NAMALWA (cell line): ENCODE results near the gene IBA57.
A peak's percentile ranks its signal among the peaks of the same experiment; 100 is the strongest.
"Not testable (repeated sequence)": the region's sequence is repeated elsewhere in the genome, so short reads cannot be mapped to it uniquely, and the experiment has no call there.

ENCODE experiments used
- DNase-seq: peaks from one replicate; pipeline ENCODE4 v3.0.0-alpha.2; 2015; ENCODE audit warnings: low spot score

Gene IBA57

GRCh38 chr1:228226956-228227791 lies 61.6 kb downstream of the IBA57 start:
- peak; percentile 26 for DNase-seq

DNA sequence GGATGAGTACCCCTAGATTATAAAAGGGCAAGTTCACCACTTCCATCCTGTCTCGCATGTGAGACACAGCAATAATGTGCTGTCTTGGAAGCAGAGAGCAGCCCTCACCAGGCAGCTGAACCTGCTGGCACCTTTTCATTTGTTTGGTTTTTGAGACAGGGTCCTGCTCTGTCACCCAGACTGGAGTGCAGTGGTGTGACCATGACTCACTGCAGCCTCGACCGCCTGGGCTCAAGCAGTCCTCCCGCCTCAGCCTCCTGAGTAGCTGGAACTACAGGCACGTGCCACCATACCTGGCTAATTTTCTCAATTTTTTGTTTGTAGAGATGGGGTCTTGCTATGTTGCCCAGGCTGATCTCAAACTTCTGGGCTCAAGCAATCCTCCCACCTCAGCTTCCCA lies 62.5 kb downstream of the IBA57 start:
- DNase-seq: not testable (repeated sequence)

DNA sequence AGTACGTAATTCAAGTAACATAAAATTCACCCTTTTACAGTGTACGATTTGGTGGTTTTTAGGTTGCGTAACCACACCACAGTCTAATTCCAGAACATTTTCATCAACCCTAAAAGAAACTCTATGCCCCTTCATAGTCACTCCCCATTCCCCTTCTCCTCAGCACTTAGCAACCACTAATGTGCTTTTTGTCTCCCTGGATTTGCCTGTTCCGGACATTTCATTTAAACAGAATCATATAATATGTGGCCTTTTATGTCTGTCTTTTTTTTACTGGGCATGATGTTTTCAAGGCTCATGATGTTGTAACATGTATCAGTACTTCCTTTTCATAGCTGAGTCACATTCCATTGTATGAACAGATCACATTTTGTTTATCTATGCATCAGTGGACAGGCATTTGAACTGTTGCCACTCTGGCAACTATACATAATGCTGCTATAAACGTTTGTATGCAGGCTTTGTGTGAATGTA lies 63.0 kb downstream of the IBA57 start:
- no peak for DNase-seq

DNA sequence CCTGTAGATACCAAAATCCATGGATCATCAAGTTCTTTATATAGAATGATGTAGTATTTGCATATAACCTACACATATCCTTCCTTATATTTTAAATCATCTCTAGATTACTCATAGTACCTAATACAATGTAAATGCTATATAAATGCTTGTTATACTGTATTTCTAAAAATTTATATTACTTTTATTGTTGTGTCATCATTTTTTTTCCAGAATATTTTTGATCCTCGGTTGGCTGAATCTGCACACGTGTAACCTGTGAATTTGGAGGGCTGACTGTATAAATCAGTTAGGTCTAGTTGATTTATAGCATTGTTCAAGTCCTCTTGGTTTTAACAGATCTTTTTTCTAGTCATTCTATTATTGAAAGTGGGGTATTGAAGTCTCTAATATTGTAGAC lies 65.6 kb downstream of the IBA57 start:
- DNase-seq: no peak
